Eye (tissue), 1 donor: Measurements from ENCODE around the gene TMEM95.

Source experiments
- DNase-seq: peaks from one replicate; pipeline ENCODE4 v3.0.0-alpha.2; 2015

TMEM95 gene

DNA sequence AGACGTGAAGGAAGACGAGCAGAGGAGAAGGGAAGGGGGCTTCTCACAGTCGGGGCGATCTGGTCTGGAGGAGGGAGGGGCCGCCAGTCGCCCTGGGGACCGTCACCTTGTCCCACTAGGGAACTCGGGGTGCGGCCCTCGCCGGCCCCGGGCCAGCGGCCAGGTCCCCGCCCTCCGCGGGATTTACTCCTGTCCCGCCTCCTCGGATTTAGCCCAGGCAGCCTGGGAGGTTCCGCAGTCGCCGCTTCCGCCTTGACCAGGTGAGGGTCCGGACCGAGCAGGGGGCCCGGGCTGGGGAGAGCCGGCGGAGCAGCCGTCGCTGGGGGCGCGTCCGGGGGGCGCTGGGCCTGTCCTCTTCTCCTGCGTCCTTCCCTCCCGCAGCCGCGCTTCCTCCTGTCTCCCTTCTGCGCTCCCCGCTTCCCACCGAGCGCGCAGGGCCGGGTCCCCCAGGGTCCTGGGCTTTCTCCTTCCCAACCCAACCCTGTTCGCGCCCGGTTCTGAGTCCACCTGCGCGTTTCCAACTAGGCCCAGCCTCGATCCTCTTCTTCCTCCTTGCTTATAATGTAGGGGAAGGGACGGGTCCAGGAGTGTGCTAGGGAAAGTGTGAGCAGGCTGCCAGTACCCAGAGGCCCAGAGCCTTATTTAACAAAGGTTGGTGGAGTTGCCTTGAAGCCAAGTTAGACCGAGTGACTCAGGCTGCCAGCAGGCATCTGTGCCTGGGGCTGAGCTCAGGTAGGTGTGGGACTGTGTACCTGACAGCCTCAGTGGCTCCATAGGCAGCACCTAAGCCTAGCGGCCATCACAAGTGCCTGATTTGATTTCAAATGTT is 26.1 kb downstream of the TMEM95 start, which contains the start of gene TNK1:
TNK1 (plus strand) TSS at position 235 of the 829 bp plus-strand sequence. CDS start 1,838 bp downstream, outside the sequence.
- no peak for DNase-seq

DNA sequence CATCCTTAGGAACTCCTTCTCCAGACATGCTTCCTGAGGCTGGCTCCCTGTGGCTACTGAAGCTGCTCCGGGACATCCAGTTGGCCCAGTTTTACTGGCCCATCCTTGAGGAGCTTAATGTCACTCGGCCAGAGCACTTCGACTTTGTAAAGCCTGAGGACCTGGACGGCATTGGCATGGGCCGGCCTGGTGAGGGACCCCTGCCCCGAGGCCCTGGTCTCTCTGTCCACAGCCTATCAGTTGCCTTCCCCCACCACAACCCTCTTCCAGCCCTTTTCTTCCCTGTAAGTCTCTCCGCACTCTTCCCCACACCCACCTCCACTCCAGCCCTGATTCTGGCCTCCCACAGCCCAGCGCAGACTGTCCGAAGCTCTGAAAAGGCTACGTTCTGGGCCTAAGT is 27.9 kb downstream of the TMEM95 start:
- DNase-seq: no peak

DNA sequence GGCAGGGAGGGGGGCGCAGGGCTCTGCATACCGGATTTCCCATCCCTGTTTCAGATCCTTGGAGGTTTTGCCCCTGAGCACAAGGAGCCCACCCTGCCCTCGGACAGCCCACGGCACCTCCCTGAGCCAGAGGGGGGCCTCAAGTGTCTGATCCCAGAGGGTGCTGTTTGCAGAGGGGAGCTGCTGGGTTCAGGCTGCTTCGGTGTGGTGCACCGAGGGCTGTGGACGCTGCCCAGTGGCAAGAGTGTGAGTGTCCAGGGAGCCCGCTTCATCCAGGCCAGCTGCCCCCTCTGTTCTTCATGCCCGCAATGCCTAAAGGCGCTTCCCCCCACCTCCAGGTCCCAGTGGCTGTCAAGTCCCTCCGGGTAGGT is 28.4 kb downstream of the TMEM95 start:
- no peak for DNase-seq

GRCh38 chr17:7383742-7384488 is 29.0 kb downstream of the TMEM95 start:
- DNase-seq: peak; percentile 87

GRCh38 chr17:7384489-7385081 is 29.6 kb downstream of the TMEM95 start:
- DNase-seq: peak; percentile 37

GRCh38 chr17:7388856-7389255 is 33.9 kb downstream of the TMEM95 start:
- DNase-seq: no peak

DNA sequence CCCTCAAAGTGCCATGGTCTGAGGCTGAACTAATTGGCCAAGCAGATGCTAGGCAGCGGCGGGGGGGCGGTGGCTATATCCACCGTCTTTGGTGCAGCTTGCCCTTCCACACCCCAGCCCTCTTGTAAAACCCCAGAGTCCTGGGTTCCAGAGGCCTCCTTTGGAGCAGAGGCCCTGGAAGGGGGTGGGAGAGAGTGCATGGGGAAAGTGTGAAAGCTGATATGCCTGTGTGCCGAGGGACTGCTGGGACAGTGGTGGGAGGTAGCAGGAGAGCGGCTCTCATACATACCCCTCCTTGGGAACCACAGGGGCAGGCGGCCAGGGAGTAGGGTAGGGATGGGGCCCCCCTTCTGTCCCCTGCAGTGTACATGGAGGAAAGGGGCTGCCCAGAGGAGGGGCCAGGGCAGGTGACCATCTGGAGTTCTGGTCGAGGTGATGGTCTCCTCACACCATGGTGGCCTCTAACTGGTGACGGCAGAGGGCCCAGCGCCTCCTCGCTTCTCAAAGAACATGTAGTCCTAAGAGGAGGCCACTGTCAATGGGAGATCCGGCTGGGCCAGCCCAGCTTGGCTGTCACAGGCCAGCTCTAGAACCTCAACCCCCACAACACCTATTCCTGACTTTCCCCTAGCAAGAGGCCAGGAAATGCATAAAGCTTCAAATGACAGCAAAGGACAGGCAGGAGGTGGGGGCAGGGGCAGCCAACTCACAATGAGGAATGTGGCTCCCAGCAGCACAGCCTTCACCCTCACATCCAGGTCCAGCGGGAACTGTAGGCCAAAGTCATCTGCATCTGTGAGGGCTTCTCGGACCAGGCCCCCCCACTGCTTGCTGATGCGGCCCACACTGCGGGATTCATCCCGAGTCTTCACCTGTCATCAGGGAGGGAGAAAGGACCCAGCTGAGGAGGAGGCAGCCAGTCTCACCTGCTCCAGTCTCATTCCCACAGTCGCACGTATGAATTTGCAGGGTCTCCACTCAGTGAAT is 35.3 kb downstream of the TMEM95 start:
- DNase-seq: no peak

- DNase-seq: no peak
Measured at GRCh38 chr17:7391307-7391706, 36.4 kb downstream of the TMEM95 start.

GRCh38 chr17:7392696-7393612 is 38.0 kb downstream of the TMEM95 start:
- DNase-seq: peak; percentile 54

- no peak for DNase-seq
Measured at GRCh38 chr17:7393613-7394451, 38.9 kb downstream of the TMEM95 start.

GRCh38 chr17:7394452-7395191 is 39.7 kb downstream of the TMEM95 start, which contains the start of gene PLSCR3:
Gene PLSCR3, minus strand, starts transcription at chr17:7394525. Its CDS starts 415 bp downstream, at chr17:7394110.
- DNase-seq: peak; percentile 93

DNA sequence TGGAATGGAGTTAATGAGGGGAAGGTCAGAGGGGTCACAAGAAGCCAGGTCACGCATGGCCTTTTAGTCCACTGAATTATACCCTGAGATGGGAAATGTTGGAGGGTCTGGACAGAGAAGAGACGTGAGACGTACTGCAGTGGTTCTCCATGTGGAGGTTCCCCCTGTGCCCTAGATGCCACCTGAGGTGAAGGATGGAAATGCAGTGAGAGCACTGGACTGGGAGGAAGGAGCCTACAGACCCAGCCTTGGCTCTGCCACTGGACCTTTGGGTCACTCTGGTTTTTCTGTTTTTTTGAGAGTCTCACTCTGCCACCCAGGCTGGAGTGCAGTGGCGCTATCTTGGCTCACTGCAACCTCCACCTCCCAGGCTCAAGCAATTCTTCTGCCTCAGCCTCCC is 41.2 kb downstream of the TMEM95 start:
- no peak for DNase-seq

- DNase-seq: no peak
Measured at GRCh38 chr17:7398612-7399011, 43.7 kb downstream of the TMEM95 start.

GRCh38 chr17:7403043-7403726 is 48.2 kb downstream of the TMEM95 start:
- DNase-seq: peak; percentile 80

- no peak for DNase-seq
Measured at GRCh38 chr17:7403727-7403976, 48.7 kb downstream of the TMEM95 start.

DNA sequence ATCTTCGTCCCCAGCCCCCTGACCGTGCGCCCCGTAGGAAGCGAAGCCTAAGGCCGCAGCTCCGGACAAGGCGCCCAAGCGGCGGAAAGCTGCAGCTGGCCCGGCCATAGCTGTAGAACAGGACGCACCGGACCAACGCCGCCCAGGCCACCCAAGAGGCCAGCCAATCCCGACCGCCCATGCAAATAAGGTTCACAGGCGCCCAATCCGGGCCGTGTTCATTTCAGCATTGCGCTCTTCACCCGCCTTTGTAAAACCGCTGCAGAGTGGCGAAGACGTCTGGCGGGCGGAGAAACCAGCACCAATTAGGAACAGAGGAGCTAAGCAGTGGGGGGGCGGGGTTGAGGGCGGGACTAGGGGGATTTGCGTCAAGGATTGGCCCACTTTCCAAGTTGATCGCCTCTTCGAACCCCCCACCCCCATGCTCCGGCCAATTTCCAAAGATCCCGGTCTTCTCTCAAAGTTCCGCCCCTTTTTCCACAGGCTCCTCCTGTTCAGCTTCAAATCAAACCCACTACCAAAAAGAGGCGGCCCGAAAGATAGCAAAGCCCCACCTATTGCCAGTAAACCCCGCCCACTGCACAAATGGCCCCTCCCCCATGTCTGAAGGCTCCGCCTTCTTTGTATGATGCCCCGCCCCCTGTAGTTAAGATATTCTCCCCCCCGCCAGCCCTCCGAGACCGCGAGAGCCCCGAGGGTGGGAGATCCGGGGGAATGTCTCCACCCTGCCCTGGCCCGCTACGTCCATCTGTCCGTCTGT is 49.2 kb downstream of the TMEM95 start, which contains the start of gene TMEM256:
TMEM256 (minus strand) TSS at position 121 of the 760 bp plus-strand sequence; CDS start at position 108, 13 bp downstream.
- peak; percentile 100 for DNase-seq

DNA sequence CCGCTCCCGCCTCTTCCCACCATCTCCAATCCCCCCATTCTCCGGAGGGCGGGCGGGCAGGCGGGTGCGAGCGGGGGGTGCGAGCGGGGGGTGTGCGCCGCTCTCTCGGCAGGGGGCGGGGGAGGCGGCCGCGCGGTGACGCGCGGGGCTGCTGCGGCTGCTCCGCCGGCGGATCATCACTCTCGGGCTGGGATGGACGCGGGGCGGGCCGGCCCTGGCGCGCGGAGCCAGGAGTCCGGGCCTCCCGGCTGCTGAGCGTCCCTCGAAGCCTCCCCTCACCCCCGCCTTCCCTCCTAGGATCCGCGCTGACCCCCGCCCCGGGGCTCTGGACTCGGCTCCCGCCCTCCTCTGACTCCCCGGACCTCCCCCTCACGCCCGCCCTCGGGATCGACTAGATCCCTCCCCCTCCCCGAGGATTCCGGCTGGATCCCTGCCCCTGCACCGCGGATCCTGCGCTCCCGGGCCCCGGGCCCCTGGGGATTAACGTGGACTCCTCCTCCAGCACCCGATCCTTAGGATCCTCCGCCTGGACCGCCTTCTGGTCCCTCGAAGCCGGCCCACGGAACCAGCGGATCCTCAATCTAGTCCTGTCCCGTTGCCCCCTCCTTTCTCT is 49.9 kb downstream of the TMEM95 start:
- peak; percentile 80 for DNase-seq
